Gastroesophageal sphincter (tissue), 4 donors: ENCODE data around the gene ZNF622. TPM values are rescaled to one million over a fixed set of nuclear protein-coding genes. Genes with fewer than 3 reads are reported as not detected.

Experiments used
- ATAC-seq: fragments of 150-250 bp; one replicate; pipeline ENCODE4 v1.9.1; 2016; ENCODE audit warnings: mild to moderate bottlenecking, moderate library complexity
- H3K27ac ChIP-seq, 4 donors: fragments of 200-600 bp; sonication (generic) in 3 of 4; 1 replicate in 3 of 4; 2 replicates in 1 of 4; pipeline ENCODE4 v1.5.1; 2016 to 2019
- H3K27me3 ChIP-seq: fragments of 200-600 bp; sonication (generic); one replicate; pipeline ENCODE4 v1.5.1; 2019
- H3K36me3 ChIP-seq, 2 donors: fragments of 200-600 bp; sonication (generic); one replicate each; pipeline ENCODE4 v1.5.1; 2019; ENCODE audit warnings: control low read depth in 1 of 2
- H3K4me1 ChIP-seq, 3 donors: fragments of 200-600 bp; sonication (generic); 1 replicate in 2 of 3; 2 replicates in 1 of 3; pipeline ENCODE4 v1.5.1; 2016 to 2019; ENCODE audit warnings: control low read depth in 2 of 3
- H3K4me3 ChIP-seq, 2 donors: fragments of 200-600 bp; sonication (generic); one replicate each; pipeline ENCODE4 v1.5.1; 2019; ENCODE audit warnings: mild to moderate bottlenecking in 1 of 2, moderate library complexity in 1 of 2
- H3K9me3 ChIP-seq, 3 donors: fragments of 200-600 bp; sonication (generic); one replicate each; pipeline ENCODE4 v1.5.1; 2017 to 2019; ENCODE audit warnings: control low read depth in 2 of 3
- EP300 ChIP-seq: sonication (generic); formaldehyde crosslinking; IDR thresholded peaks from one replicate; pipeline ENCODE4 v1.6.1; 2017; ENCODE audit warnings: antibody characterized with exemption, mild to moderate bottlenecking
- POLR2A ChIP-seq, 2 donors: fragments of 450-650 bp; IDR thresholded peaks; one replicate each; pipeline ENCODE4 v1.6.1; 2017; ENCODE audit warnings: antibody characterized with exemption in 2 of 2, mild to moderate bottlenecking in 2 of 2, moderate library complexity in 1 of 2
- POLR2AphosphoS5 ChIP-seq: sonication (generic); formaldehyde crosslinking; IDR thresholded peaks from one replicate; pipeline ENCODE4 v1.6.1; 2017; ENCODE audit warnings: antibody characterized with exemption
- WGBS, 2 donors: methylation state at CpG; one replicate each; pipeline ENCODE4 v1.1.5; 2018; ENCODE audit warnings: low coverage in 1 of 2; 5-methylcytosine and 5-hydroxymethylcytosine counted together
- total RNA-seq, 4 donors: library from RNA; depleted of rRNA; stranded (reverse); fragments of >200 nt; gene quantifications; one replicate each; pipeline ENCODE4 v1.1.0, GENCODE V29; 2016
- TF ChIP-seq, protein P1 (sequence below), 4 experiments: fragments of 200-600 bp in 2 of 4; fragments of 450-650 bp in 2 of 4; sonication (generic) in 1 of 4; IDR thresholded peaks; one replicate each; pipeline ENCODE4 v1.5.1; 2017 to 2019; ENCODE audit warnings: antibody characterized with exemption in 4 of 4, mild to moderate bottlenecking in 2 of 4, moderate library complexity in 2 of 4

The ZNF622 gene
- total RNA-seq, 4 donors from 2014 or later, result 23.8 to 32.3 (median 29.7) TPM

DNA sequence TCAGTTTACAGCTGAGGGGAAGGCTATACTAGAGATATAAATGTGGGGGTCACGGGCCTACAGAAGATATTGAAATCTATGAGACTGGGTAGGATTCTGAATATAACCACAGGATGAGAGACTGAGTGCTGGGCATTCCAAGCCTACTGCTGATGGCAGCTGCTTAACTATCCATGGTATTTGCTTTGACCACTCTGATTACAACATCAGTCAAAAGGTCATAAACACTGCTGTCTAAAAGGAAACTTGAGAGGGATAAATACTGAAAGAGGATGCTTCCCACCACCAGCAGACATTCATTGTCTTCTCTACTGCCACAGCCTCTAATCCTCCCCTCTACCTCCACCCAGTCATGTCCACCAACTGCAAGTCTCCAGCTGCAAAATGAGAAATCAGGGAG is 3.8 kb downstream of the ZNF622 start:
- TF ChIP-seq EP300 (no peak), POLR2A (IDR thresholded peaks at IDR 0.05) (no peak), POLR2AphosphoS5 (no peak)
- TF ChIP-seq, protein P1, sequence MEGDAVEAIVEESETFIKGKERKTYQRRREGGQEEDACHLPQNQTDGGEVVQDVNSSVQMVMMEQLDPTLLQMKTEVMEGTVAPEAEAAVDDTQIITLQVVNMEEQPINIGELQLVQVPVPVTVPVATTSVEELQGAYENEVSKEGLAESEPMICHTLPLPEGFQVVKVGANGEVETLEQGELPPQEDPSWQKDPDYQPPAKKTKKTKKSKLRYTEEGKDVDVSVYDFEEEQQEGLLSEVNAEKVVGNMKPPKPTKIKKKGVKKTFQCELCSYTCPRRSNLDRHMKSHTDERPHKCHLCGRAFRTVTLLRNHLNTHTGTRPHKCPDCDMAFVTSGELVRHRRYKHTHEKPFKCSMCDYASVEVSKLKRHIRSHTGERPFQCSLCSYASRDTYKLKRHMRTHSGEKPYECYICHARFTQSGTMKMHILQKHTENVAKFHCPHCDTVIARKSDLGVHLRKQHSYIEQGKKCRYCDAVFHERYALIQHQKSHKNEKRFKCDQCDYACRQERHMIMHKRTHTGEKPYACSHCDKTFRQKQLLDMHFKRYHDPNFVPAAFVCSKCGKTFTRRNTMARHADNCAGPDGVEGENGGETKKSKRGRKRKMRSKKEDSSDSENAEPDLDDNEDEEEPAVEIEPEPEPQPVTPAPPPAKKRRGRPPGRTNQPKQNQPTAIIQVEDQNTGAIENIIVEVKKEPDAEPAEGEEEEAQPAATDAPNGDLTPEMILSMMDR (IDR thresholded peaks at IDR 0.05), result no peak
- Histone ChIP-seq H3K36me3 (peaks cover 0 to 68% of the 10 kb centered on the region in 2 donors), H3K4me1 (peaks cover 8 to 81% (median 41%) of the 10 kb centered on the region in 3 donors), H3K27ac (no peak overlapping the region), H3K4me3 (no peak overlapping the region), H3K9me3 (no peaks in the 10 kb centered on the region), H3K27me3 (no peaks in the 10 kb centered on the region)
- WGBS, 2 donors, result 57 to 91% methylated on average over 1 of the region's 1 CpG
- ATAC-seq, result no peak

DNA sequence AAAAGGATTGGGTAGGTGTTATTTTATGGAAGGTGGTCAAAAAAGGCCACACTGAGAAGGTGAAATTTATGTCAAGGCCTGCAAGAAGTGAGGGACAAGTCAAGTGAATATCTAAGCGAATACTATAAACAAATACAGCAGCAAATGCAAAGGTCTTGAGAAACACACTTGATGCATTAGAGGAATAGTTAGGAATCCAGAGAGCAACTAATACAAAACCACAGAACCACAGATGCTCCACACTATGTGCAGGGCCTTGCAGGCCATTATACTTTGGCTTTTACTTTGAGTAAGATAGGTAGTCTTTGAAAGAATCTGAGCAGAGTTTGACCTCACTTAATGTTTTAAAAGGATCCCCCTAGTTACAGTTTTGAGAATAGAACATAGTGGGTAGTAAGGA is 4.6 kb downstream of the ZNF622 start:
- no peak overlapping the region for H3K4me3 ChIP-seq
- H3K4me1 ChIP-seq, result peaks cover 5 to 83% (median 37%) of the 10 kb centered on the region in 3 donors
- no peak for ATAC-seq
- 100% methylated on average over 1 of the region's 1 CpG for WGBS, 2 donors
- no peaks in the 10 kb centered on the region for H3K27me3 ChIP-seq
- no peaks in the 10 kb centered on the region for H3K9me3 ChIP-seq
- peaks cover 0 to 76% of the 10 kb centered on the region in 2 donors for H3K36me3 ChIP-seq
- TF ChIP-seq EP300 (no peak), POLR2A (IDR thresholded peaks at IDR 0.05) (no peak), POLR2AphosphoS5 (no peak)
- TF ChIP-seq, protein P1 (IDR thresholded peaks at IDR 0.05), result no peak
- H3K27ac ChIP-seq, result no peak overlapping the region

- TF ChIP-seq EP300 (no peak), POLR2A (IDR thresholded peaks at IDR 0.05) (no peak), POLR2AphosphoS5 (no peak)
- TF ChIP-seq, protein P1 (IDR thresholded peaks at IDR 0.05), result no peak
- Histone ChIP-seq H3K4me3 (no peak overlapping the region), H3K27me3 (no peaks in the 10 kb centered on the region), H3K4me1 (peaks cover 5 to 87% (median 39%) of the 10 kb centered on the region in 3 donors), H3K27ac (no peak overlapping the region), H3K36me3 (peaks cover 0 to 89% of the 10 kb centered on the region in 2 donors), H3K9me3 (no peaks in the 10 kb centered on the region)
- ATAC-seq, result no peak
These were observed 6.1 kb downstream of the ZNF622 start for GRCh38 chr5:16459451-16459850.

DNA sequence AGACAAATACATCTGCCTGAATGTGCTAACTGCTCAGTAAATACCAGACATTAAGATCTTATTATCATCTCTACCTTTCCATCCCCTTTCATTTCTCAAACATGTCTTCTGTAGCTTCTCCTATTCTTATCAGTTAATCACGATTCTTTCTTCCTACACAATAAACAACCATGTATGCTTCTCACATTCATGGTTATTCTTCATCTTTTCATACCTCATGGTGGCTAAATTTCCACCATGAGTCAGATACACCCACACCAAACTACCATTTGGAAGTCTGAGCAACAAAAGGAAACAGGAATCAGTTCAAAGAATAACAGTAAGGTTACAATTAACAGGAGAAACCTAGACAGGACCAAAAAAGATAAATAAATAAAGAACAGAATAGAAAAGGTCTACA is 7.7 kb downstream of the ZNF622 start:
- ATAC-seq, result no peak
- Histone ChIP-seq H3K9me3 (no peaks in the 10 kb centered on the region), H3K27ac (no peak overlapping the region), H3K4me1 (peaks cover 0 to 71% (median 24%) of the 10 kb centered on the region in 3 donors), H3K4me3 (no peak overlapping the region), H3K36me3 (peaks cover 0 to 86% of the 10 kb centered on the region in 2 donors), H3K27me3 (no peaks in the 10 kb centered on the region)
- TF ChIP-seq EP300, result no peak
- TF ChIP-seq, protein P1 (IDR thresholded peaks at IDR 0.05), result no peak
- TF ChIP-seq POLR2A (IDR thresholded peaks at IDR 0.05), result no peak
- TF ChIP-seq POLR2AphosphoS5, result no peak
- WGBS, 2 donors, result 40 to 42% methylated on average over 1 of the region's 1 CpG

DNA sequence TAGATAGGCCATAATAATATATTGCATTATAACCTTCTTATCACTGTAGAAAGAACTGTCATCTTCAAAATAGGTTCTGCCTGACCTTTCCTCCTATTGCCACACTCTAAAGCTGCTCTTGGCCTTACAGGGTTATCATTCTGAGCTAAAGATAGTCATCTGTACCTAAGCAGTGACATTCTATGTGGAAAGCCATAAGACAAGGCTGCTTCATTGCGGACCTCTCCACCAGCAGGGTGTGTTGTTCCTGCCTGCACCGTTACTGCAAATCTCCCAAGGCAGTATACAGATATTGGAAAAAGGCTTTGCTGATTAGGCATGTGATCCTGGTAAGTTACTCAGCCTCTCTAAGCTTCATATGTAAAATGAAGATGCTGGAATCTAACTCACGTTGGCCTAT is 8.1 kb downstream of the ZNF622 start:
- ATAC-seq, result no peak
- H3K4me3 ChIP-seq, result no peak overlapping the region
- peaks cover 0 to 67% (median 22%) of the 10 kb centered on the region in 3 donors for H3K4me1 ChIP-seq
- H3K27ac ChIP-seq, result no peak overlapping the region
- H3K27me3 ChIP-seq, result no peaks in the 10 kb centered on the region
- 55 to 83% methylated on average over 2 to 3 of the region's 3 CpGs for WGBS, 2 donors
- TF ChIP-seq POLR2A (IDR thresholded peaks at IDR 0.05), result no peak
- TF ChIP-seq EP300, result no peak
- no peaks in the 10 kb centered on the region for H3K9me3 ChIP-seq
- H3K36me3 ChIP-seq, result peaks cover 0 to 86% of the 10 kb centered on the region in 2 donors
